LNCAP (cell line): Measurements from ENCODE around the gene RPL28.

Experiments used
- TF ChIP-seq, protein P1 (sequence below): fragments of 450-650 bp; IDR thresholded peaks from 2 replicates; pipeline ENCODE4 v1.5.1; 2017; ENCODE audit warnings: mild to moderate bottlenecking

Gene RPL28

DNA sequence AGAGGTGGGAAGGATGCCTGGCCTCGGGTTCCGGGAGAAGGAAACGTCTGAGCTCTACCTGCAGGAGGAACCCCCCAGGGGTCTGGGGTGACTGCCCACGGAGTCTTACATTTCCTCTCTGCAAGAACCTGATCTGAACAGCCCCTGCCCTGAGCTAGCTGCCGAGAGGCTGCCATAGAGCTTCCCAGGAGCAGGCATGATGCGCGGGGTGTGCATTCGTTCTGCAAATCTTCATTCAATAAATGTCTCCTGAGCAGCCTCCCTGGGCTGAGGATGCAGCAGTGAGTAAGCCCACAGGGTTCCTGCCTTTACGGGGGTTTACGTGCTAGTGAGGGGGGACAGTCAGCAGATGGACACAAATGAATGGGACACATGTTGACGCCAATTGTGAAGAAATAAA, 58.9 kb downstream of the RPL28 start:
- TF ChIP-seq, protein P1, sequence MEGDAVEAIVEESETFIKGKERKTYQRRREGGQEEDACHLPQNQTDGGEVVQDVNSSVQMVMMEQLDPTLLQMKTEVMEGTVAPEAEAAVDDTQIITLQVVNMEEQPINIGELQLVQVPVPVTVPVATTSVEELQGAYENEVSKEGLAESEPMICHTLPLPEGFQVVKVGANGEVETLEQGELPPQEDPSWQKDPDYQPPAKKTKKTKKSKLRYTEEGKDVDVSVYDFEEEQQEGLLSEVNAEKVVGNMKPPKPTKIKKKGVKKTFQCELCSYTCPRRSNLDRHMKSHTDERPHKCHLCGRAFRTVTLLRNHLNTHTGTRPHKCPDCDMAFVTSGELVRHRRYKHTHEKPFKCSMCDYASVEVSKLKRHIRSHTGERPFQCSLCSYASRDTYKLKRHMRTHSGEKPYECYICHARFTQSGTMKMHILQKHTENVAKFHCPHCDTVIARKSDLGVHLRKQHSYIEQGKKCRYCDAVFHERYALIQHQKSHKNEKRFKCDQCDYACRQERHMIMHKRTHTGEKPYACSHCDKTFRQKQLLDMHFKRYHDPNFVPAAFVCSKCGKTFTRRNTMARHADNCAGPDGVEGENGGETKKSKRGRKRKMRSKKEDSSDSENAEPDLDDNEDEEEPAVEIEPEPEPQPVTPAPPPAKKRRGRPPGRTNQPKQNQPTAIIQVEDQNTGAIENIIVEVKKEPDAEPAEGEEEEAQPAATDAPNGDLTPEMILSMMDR, result no peak

DNA sequence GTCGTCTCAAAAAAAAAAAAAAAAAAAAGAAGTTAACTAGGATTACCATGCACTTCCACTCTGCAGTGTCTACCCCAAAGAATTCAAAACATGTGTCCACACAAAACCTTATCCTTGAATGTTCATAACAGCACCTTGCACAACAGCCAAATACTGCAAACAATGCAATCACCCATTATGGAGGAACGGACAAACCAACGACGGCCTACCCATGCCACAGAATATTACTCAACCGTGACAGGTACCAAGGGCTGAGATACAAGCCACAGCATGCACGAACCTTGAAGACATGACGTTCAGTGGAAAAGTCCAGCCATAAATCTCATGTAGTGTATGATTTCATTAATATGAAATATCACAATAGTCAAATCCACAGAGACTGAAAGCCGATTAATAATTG, 60.3 kb downstream of the RPL28 start:
- TF ChIP-seq, protein P1, result no peak

DNA sequence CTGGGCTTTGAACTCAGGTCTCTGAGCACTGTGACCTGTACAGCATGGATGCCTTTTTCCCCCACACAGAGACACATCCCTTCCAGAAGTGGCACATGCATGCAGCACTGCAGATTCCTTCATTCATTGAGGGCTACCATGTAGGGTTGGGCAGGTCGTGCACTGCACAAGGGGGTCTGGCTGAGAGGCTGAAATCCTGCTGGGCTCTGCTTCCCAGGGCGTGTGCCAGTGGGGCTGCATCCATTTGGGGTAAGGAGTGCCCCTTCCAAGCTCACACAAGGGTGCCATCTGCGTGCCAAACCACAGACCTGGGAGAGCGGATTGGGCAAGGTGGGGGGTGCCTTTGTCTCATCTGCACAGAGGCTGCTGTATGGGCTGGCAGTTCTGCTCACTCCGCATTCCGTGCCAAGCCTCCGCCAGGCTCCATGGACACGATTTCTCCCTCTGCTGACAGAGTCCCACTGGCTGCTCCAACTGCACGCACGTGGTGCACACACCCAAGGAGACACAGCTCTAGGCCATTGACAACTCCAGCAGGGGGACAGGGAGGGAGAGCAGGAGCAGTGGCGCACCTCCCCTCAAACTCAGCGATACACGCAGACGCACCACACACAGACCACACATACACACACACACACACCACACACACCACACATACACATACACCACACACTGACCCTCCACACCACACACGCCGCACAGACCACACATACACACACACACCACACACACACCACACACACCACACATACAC, 61.9 kb downstream of the RPL28 start:
- TF ChIP-seq, protein P1, result no peak

DNA sequence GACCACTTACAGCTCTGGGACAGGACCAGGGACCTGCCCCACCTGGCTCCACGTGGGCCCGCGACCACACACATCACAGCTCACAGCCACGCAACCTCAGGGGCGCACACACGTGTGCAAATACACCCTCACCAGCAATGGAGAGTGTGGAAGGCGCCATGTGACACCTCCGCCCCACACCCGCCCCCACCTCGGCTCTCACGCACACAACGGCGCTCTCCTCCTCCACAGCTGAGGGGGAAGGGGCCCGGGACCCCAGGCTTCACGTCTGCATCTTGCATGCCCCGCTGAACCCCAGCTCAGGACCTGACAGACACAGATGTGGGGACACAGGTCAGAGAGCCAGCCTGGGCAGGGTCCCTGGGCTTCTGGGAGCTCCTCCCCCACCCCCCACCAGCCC, 63.7 kb downstream of the RPL28 start:
- TF ChIP-seq, protein P1, result no peak

DNA sequence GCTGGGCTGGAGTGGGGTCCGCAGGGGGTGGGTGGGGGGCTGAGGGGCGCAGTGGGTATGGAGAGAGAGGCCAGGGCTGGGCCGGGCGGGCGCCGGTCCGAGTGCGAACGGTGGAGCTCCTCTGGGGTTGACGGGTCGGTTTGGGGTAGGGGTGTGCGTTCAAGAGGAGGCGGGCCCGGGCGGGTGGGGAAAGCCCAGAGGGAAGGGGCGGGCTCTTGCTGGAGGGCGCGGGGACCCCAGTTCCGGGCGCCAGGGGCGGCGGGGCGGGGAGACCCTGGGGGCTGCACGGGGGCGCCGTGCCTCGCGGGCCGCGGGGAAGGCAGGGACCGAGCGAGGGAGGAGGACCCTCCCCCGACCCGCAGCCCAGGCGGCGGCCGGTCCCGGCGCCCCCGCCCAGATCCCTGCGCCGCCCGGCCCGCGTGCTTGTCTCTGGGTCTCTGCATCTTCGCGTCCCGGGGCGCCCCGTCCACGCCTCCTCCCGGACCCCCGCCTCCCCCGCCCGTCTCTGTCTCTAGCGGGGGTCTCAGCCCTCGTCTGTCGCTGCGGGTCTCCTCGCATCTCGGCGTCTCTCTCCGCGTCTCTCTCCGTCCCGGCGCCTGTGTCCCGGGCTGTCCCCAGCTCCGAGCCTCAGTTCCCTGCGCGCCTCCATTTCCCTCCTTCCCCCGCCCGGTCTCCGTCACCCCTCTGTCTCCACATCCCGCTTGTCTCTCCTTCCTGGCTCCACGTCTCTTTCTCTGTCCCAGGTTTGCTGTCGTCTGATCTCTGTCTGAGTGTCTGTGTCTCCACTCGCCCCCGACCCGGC, 65.6 kb downstream of the RPL28 start:
- TF ChIP-seq, protein P1, result no peak

DNA sequence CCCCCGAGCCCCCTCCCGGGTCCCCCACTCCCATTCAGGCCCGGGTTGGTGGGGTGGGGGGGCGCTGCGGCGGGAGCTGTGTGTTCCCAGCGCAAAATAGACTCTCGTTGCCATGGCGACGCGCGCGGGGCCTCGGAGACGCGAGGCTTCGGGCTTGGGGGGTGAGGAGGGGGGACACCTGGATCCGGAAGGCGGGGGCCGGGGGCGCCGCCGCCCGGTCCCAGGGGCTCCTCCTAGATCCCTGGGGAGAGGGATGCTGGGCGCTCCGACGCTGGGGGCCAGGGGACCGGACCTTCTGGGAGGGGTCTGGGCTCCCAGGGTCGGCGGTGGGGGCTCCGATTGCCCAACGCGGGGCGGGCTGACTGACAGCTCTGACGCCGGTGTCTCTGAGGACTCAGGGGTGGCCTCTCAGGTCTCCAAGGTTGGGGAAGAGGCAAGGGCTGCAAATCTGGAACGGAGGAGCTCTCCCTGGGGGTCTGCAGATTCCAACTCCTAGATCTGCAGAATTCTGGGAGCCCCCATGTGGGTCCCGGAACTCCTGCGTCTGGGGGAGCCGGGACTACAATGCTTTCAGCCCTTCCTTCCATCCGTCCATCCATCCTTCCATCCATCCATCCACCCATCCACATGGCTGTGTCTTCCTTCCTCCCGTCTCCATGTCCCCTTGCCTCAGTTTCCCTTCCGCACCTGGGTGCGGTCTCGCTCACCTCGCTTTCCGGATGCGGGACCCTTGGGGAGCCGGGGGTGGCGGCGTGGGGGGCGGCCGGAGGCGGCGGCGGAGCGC, 66.4 kb downstream of the RPL28 start:
- TF ChIP-seq, protein P1, result no peak
